Thyroid gland (tissue), 4 donors: ENCODE measurements around the gene CADPS.

ENCODE experiments used
- CTCF ChIP-seq, 6 experiments: fragments of 200-600 bp in 3 of 6; fragments of 450-650 bp in 3 of 6; sonication (generic) in 3 of 6; IDR thresholded peaks; one replicate each; pipeline ENCODE4 v1.5.1; 2016 to 2019; ENCODE audit warnings: antibody characterized with exemption in 6 of 6, mild to moderate bottlenecking in 2 of 6, inconsistent platforms in 1 of 6, moderate library complexity in 1 of 6
- POLR2A ChIP-seq, 2 donors: fragments of 450-650 bp; IDR thresholded peaks; one replicate each; pipeline ENCODE4 v1.6.1; 2017; ENCODE audit warnings: antibody characterized with exemption in 2 of 2, mild to moderate bottlenecking in 2 of 2, moderate library complexity in 1 of 2

DNA sequence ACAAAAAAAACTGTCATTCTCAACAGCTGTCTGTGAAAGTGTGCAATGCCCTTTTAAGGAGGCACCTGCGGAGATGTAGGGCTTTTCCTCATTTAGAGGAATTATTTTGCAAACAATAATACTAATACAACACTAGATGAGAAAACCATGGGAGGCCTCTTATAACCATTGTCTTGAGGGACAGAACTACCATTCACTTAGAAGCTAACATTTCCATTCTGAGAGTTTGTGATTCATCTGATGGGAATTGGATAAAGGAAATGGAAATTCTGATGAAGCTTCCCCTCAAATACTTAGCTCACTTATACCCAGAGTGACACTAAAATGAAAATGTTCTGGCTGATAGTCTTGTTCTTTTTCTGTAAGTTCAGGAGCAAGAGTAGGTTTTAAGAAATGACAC is 147.7 kb downstream of the CADPS start:
- TF ChIP-seq CTCF (IDR thresholded peaks at IDR 0.05) = no peak
- no peak for TF ChIP-seq POLR2A (IDR thresholded peaks at IDR 0.05)
